GM06990 (cell line): ENCODE measurements around the gene FAHD1.

Source experiments
- DNase-seq: peaks from one replicate; pipeline ENCODE4 v3.0.0-alpha.2; 2011; ENCODE audit not compliant: insufficient read length; ENCODE audit errors: extremely low read depth
- H3K27me3 ChIP-seq: replicated peaks from 2 replicates; pipeline ENCODE4 v1.6.0; 2011; ENCODE audit warnings: low read length; ENCODE audit not compliant: control insufficient read depth, insufficient read depth
- H3K36me3 ChIP-seq: 2 replicates; pipeline ENCODE4 v1.5.1; 2011; ENCODE audit warnings: low read length; ENCODE audit not compliant: control insufficient read depth, insufficient read depth
- H3K4me3 ChIP-seq: replicated peaks from 2 replicates; pipeline ENCODE4 v1.5.1; 2011; ENCODE audit warnings: low read depth, mild to moderate bottlenecking, control low read depth, low read length
- TF ChIP-seq, protein P1 (sequence below): IDR thresholded peaks from 2 replicates; pipeline ENCODE4 v1.5.1; 2011; ENCODE audit warnings: low read length, control low read depth, mild to moderate bottlenecking, inconsistent platforms; ENCODE audit not compliant: insufficient read depth, poor library complexity, severe bottlenecking

Gene FAHD1

DNA sequence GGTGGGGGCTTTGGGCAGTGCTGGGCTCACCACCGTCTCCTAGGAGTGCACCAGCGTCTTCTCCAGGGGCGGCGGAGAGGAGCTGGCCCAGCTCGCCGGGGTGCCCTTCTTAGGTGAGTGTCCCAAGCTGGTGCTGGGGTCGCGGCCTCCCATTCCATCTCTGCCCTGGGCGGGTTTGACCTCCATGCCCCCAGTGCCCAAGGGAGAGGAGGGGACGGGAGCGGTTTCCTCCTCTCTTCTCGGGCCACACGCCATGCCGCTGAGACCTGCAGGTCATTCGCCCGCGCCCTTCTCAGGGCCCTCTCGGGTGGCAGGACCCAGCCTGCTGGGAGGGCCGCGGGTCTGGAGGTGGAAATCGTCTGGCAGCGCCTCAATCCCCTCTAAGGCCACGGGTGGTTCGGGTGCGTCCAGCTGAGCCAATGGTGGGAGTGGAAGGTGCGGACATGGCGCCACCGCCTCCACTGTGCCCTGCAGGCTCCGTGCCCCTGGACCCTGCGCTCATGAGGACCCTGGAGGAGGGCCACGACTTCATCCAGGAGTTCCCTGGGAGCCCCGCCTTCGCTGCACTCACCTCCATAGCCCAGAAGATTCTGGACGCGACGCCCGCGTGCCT lies 38.8 kb upstream of the FAHD1 start:
- TF ChIP-seq, protein P1, sequence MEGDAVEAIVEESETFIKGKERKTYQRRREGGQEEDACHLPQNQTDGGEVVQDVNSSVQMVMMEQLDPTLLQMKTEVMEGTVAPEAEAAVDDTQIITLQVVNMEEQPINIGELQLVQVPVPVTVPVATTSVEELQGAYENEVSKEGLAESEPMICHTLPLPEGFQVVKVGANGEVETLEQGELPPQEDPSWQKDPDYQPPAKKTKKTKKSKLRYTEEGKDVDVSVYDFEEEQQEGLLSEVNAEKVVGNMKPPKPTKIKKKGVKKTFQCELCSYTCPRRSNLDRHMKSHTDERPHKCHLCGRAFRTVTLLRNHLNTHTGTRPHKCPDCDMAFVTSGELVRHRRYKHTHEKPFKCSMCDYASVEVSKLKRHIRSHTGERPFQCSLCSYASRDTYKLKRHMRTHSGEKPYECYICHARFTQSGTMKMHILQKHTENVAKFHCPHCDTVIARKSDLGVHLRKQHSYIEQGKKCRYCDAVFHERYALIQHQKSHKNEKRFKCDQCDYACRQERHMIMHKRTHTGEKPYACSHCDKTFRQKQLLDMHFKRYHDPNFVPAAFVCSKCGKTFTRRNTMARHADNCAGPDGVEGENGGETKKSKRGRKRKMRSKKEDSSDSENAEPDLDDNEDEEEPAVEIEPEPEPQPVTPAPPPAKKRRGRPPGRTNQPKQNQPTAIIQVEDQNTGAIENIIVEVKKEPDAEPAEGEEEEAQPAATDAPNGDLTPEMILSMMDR, result no peak
- peaks cover 13% of the 10 kb centered on the region for H3K36me3 ChIP-seq
- peak; percentile 7 for DNase-seq
- no peaks in the 10 kb centered on the region for H3K27me3 ChIP-seq
- no peak overlapping the region for H3K4me3 ChIP-seq

DNA sequence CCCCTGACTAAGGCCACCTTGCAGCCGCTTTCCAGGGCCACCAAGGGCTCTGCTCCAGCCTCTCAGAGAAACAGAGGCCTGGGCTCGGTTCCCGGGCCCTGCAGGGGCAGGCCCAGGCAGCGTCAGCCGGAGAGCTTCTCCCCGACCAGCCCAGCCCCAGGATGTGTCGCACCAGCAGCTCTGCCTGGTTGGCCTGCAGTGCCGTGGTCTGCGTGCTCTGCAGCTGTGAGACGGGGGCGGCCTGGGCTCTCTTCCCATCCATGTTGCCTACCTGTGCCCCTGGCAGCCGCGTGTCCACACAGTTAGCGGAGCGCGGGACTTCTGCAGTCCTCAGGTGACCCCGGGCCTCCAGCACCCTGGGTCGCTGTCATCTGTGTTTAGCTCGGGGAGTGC lies 38.3 kb upstream of the FAHD1 start:
- H3K4me3 ChIP-seq, result no peak overlapping the region
- TF ChIP-seq, protein P1, result no peak
- peaks cover 13% of the 10 kb centered on the region for H3K36me3 ChIP-seq
- DNase-seq, result peak; percentile 4
- H3K27me3 ChIP-seq, result no peaks in the 10 kb centered on the region

DNA sequence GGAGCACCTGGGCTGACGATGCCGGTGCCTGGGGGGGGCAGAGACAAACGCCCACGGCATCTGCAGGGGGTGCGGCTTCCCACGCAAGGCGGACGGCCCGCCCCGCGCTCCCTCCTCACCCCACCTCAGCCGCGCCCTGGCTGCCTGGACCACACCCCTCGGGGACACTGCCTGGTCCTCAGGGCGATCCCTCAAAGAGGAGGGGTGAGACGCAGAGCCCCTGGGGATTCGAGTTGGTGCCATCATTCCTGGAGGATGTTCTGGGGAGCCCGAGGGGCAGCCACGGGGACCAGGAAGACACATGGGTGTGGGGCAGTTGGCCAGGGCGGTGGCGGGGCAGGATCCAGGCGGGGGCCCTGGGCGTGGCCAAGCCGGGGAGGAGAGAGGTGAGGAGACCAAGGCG lies 37.4 kb upstream of the FAHD1 start:
- no peaks in the 10 kb centered on the region for H3K27me3 ChIP-seq
- peak; percentile 6 for DNase-seq
- TF ChIP-seq, protein P1, result no peak
- no peak overlapping the region for H3K4me3 ChIP-seq
- H3K36me3 ChIP-seq, result peaks cover 13% of the 10 kb centered on the region

DNA sequence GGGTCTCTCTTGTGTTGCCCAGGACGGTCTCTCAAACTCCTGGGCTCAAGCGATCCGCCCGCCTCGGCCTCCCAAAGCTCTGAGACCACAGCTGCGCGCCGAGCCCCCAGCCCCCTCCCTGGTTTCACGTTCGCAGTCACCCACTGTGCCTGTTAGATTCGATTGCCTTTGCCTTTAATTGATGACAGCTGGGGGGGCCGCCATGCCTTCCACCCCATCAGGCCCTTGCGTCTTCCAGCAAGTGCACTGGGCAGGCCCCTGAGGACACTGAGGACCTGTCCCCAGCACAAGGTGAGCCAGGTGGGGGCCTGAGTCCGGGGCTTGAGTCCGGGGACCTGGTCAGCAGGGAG lies 36.8 kb upstream of the FAHD1 start:
- TF ChIP-seq, protein P1, result no peak
- no peaks in the 10 kb centered on the region for H3K27me3 ChIP-seq
- H3K36me3 ChIP-seq, result peaks cover 13% of the 10 kb centered on the region
- no peak for DNase-seq
- no peak overlapping the region for H3K4me3 ChIP-seq

DNA sequence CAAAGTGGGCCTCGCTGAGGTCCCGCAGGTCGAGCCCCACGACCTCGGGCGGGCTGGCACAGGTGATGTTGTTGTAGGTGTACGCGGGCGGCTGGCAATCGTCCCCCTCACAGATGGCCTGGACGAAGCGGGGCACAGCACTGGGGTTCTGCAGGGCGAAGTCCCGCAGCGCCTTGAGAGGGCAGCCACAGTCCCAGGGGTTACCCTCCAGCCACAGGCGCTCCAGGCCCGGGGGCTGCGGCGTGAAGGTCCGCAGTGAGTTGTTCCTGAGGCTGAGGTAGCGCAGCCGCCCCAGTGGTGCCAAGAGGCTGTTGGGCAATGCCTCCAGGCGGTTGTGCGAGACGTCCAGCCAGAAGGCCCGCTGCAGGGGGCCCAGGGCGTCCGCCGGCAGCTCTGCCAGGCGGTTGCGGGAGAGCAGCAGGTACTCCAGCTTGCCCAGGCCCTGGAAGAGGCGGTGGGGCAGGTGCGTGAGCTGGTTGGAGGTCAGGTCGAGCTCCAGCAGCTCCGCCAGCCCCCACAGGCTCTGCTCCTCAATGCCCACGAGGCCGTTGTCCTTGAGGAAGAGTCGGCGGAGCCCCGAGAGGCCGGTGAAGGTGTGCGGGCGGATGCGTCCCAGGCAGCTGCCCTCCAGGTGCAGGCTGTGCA lies 36.3 kb upstream of the FAHD1 start:
- Histone ChIP-seq H3K4me3 (no peak overlapping the region), H3K27me3 (no peaks in the 10 kb centered on the region), H3K36me3 (peaks cover 13% of the 10 kb centered on the region)
- TF ChIP-seq, protein P1, result no peak
- DNase-seq, result peak; percentile 19
